ENCODE data around the gene GREM1. TPM values are rescaled to one million over a fixed set of nuclear protein-coding genes. Genes with fewer than 3 reads are reported as not detected.

Gene GREM1
- total RNA-seq, 3 donors from 2014 or later (not counting 1 experiment from before 2014, with no cell fraction given), result not detected

DNA sequence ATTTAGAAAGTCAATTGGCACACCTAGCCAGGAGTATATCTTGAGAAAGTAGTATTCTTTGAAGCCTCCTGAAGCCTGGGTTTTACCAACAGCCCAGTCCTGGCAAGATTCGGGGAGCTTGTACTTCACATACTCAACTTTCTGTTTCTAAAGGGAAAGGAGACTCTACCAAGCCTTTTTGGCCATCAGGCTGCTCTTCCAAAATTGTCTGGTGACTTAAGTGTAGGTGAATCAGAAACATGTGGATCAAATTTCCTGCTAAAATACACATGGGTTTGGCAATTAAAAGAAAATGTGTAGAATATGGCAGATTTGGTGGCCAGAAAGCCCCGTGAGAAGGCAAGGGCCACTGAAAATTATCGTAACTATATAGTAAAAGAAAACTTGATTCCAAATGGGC lies 15.9 kb upstream of the GREM1 start:
- no peak for DNase-seq

DNA sequence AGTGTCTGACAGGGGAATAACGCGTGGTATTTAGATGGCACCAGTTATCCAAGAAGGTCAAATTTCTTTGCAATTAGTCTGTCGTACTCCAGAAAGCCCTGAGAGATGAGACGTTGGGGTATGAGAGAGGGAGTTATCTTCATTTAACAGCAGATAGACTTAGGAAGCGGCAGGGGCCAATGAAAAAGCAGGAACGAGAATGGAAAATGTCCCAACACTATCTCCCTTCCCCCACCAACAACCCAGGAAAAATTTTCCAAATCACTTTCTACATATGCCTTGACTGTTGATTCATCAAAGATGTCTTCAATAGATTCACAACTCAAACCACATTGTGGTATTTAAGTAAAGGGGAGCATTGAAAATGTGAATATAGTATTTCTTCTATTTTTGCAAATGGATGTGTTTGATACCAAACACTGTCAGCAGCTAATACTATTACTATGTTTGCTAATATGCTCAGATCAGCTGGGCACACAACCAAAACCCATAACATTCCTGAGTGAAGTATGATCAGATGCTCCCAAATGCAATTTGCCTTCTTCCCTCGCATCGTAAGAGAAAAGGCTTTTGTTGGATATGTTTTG lies 13.3 kb upstream of the GREM1 start:
- Mint-ChIP-seq H3K4me1 (no peaks in the 10 kb centered on the region), H3K27ac (no peak overlapping the region), H3K27me3 (ENCODE audit: low read depth in 2 of 2) (peaks cover 18 to 53% of the 10 kb centered on the region in 2 donors), H3K9me3 (no peaks in the 10 kb centered on the region), H3K36me3 (no peaks in the 10 kb centered on the region), H3K4me3 (no peak overlapping the region)
- intact Hi-C loops (cut with micrococcal nuclease), result no loop called here
- ATAC-seq (no peak), DNase-seq (no peak)
- Histone ChIP-seq H3K4me3 (ENCODE audit: low read length) (no peak overlapping the region), H3K9me3 (ENCODE audit: control insufficient read depth, insufficient read depth, low read length) (no peaks in the 10 kb centered on the region), H3K4me1 (ENCODE audit: control insufficient read depth, insufficient read depth, low read length) (no peaks in the 10 kb centered on the region), H3K27ac (ENCODE audit: low read length) (no peak overlapping the region), H3K36me3 (ENCODE audit: control insufficient read depth, insufficient read depth, low read length) (no peaks in the 10 kb centered on the region), H3K27me3 (ENCODE audit: control insufficient read depth, insufficient read depth, low read length) (no peaks in the 10 kb centered on the region)
- WGBS (ENCODE audit: insufficient coverage), result 93% methylated on average over 8 of the region's 8 CpGs
- TF ChIP-seq, protein P1, sequence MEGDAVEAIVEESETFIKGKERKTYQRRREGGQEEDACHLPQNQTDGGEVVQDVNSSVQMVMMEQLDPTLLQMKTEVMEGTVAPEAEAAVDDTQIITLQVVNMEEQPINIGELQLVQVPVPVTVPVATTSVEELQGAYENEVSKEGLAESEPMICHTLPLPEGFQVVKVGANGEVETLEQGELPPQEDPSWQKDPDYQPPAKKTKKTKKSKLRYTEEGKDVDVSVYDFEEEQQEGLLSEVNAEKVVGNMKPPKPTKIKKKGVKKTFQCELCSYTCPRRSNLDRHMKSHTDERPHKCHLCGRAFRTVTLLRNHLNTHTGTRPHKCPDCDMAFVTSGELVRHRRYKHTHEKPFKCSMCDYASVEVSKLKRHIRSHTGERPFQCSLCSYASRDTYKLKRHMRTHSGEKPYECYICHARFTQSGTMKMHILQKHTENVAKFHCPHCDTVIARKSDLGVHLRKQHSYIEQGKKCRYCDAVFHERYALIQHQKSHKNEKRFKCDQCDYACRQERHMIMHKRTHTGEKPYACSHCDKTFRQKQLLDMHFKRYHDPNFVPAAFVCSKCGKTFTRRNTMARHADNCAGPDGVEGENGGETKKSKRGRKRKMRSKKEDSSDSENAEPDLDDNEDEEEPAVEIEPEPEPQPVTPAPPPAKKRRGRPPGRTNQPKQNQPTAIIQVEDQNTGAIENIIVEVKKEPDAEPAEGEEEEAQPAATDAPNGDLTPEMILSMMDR (IDR thresholded peaks at IDR 0.05), result no peak

More for the DNA sequence above, 15.9 kb upstream of the GREM1 start:
- Mint-ChIP-seq H3K27me3 (ENCODE audit: low read depth in 2 of 2) (peaks cover 11 to 46% of the 10 kb centered on the region in 2 donors), H3K4me1 (no peaks in the 10 kb centered on the region), H3K27ac (no peak overlapping the region), H3K36me3 (no peaks in the 10 kb centered on the region), H3K4me3 (no peak overlapping the region), H3K9me3 (no peaks in the 10 kb centered on the region)
- no peaks in the 10 kb centered on the region for H3K9me3 ChIP-seq (ENCODE audit: control insufficient read depth, insufficient read depth, low read length)
- H3K4me3 ChIP-seq (ENCODE audit: low read length), result no peak overlapping the region
- WGBS (ENCODE audit: insufficient coverage), result 67% methylated on average over 3 of the region's 3 CpGs
- intact Hi-C loops (cut with micrococcal nuclease), result no loop called here
- H3K27me3 ChIP-seq (ENCODE audit: control insufficient read depth, insufficient read depth, low read length), result no peaks in the 10 kb centered on the region
- H3K27ac ChIP-seq (ENCODE audit: low read length), result no peak overlapping the region
- no peaks in the 10 kb centered on the region for H3K4me1 ChIP-seq (ENCODE audit: control insufficient read depth, insufficient read depth, low read length)
- no peak for ATAC-seq
- TF ChIP-seq, protein P1 (IDR thresholded peaks at IDR 0.05), result no peak
- H3K36me3 ChIP-seq (ENCODE audit: control insufficient read depth, insufficient read depth, low read length), result no peaks in the 10 kb centered on the region

DNA sequence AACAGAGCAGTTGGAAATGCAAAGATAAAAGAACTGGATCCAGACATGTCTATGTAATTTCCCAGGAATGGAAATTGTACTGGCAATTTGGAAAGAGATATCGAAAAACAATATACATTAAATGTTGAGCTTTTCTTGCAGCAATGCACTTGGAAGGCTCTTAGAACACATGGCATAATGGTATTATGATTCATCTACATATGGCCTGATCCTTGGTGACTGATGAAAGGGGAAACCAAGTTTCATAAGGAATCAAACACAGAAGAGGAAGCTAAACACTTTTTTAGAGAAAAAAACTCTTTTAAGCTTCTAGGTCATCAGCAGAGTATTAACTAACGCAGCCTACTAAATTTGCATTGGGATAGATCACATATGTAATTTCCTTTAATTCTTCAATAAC lies 12.4 kb upstream of the GREM1 start:
- Histone ChIP-seq H3K36me3 (ENCODE audit: control insufficient read depth, insufficient read depth, low read length) (no peaks in the 10 kb centered on the region), H3K27ac (ENCODE audit: low read length) (no peak overlapping the region), H3K27me3 (ENCODE audit: control insufficient read depth, insufficient read depth, low read length) (no peaks in the 10 kb centered on the region), H3K4me3 (ENCODE audit: low read length) (no peak overlapping the region), H3K9me3 (ENCODE audit: control insufficient read depth, insufficient read depth, low read length) (no peaks in the 10 kb centered on the region), H3K4me1 (ENCODE audit: control insufficient read depth, insufficient read depth, low read length) (no peaks in the 10 kb centered on the region)
- DNase-seq (no peak), ATAC-seq (no peak)
- Mint-ChIP-seq H3K4me3 (no peak overlapping the region), H3K27ac (no peak overlapping the region), H3K9me3 (no peaks in the 10 kb centered on the region), H3K36me3 (no peaks in the 10 kb centered on the region), H3K4me1 (no peaks in the 10 kb centered on the region), H3K27me3 (ENCODE audit: low read depth in 2 of 2) (peaks cover 18 to 53% of the 10 kb centered on the region in 2 donors)
- intact Hi-C loops (cut with micrococcal nuclease), result no loop called here
- 100% methylated on average over 1 of the region's 2 CpGs for WGBS (ENCODE audit: insufficient coverage)
- TF ChIP-seq, protein P1 (IDR thresholded peaks at IDR 0.05), result no peak

DNA sequence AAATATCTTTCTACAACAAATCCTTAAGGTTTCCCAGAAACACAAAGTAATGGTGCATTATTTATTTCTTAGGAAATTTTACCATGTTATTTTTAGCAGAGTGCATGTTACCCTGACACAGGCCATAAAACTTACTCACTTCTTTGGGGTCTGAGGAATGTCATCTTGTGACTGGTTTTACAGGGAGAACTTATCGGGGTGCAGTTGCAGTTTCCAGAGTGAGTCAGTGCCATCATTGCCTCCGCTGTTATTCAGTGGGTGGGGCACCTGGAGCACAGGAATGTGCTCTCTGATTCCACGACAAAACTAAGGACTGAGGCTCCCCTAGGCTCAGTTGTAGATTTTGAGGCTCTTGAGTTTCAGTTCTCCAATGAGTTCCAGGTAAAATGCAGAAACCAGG lies 11.1 kb upstream of the GREM1 start:
- H3K4me1 ChIP-seq (ENCODE audit: control insufficient read depth, insufficient read depth, low read length), result no peaks in the 10 kb centered on the region
- H3K4me3 ChIP-seq (ENCODE audit: low read length), result no peak overlapping the region
- TF ChIP-seq, protein P1 (IDR thresholded peaks at IDR 0.05), result no peak
- no peak for DNase-seq
- Mint-ChIP-seq H3K4me1 (no peaks in the 10 kb centered on the region), H3K27ac (no peak overlapping the region), H3K9me3 (no peaks in the 10 kb centered on the region), H3K27me3 (ENCODE audit: low read depth in 2 of 2) (peaks cover 22 to 53% of the 10 kb centered on the region in 2 donors), H3K36me3 (no peaks in the 10 kb centered on the region), H3K4me3 (no peak overlapping the region)
- WGBS (ENCODE audit: insufficient coverage), result 89% methylated on average over 3 of the region's 3 CpGs
- no peaks in the 10 kb centered on the region for H3K27me3 ChIP-seq (ENCODE audit: control insufficient read depth, insufficient read depth, low read length)
- no peak for ATAC-seq
- H3K9me3 ChIP-seq (ENCODE audit: control insufficient read depth, insufficient read depth, low read length), result no peaks in the 10 kb centered on the region
- intact Hi-C loops (cut with micrococcal nuclease), result no loop called here
- H3K36me3 ChIP-seq (ENCODE audit: control insufficient read depth, insufficient read depth, low read length), result no peaks in the 10 kb centered on the region
- no peak overlapping the region for H3K27ac ChIP-seq (ENCODE audit: low read length)

Measured in natural killer cell (primary cell).